ENCODE data around the gene NLRP9. TPM values are rescaled to one million over a fixed set of nuclear protein-coding genes. Genes with fewer than 3 reads are reported as not detected.

The NLRP9 gene
- polyA plus RNA-seq, 2 of the 4 experiments (the other 2 are of a cell fraction), result not detected

DNA sequence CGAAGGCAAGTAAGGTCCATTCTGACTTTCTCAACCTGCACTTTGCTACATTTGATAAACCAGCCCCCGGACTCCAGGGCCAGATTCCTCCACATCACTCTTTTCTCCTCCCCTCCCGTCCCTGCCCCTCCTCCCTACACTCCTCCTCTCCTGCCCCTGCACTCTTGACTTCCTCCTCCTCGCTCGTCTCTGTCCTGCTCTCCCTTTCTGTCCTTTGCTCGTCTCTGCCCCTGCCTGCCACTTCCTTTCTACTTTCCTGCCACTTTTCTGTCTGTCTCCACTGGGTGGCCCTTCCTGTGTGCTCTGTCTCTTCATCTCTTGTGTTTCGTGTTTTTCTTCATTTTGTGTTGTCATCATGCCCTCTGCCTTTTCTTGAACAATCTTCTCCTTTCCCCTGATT, 76.4 kb downstream of the NLRP9 start:
- FAIRE-seq, result no peak
- no peak for TF ChIP-seq CBX8 (IDR thresholded peaks at IDR 0.05)
- TF ChIP-seq KDM1A (IDR thresholded peaks at IDR 0.05; ENCODE audit: low read depth), result no peak
- no peak for TF ChIP-seq SMC3 (IDR thresholded peaks at IDR 0.05)
- no peak for TF ChIP-seq HOXA7 (CRISPR knock-in tag; IDR thresholded peaks at IDR 0.05)
- TF ChIP-seq, protein P1, sequence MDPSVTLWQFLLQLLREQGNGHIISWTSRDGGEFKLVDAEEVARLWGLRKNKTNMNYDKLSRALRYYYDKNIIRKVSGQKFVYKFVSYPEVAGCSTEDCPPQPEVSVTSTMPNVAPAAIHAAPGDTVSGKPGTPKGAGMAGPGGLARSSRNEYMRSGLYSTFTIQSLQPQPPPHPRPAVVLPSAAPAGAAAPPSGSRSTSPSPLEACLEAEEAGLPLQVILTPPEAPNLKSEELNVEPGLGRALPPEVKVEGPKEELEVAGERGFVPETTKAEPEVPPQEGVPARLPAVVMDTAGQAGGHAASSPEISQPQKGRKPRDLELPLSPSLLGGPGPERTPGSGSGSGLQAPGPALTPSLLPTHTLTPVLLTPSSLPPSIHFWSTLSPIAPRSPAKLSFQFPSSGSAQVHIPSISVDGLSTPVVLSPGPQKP (IDR thresholded peaks at IDR 0.05; ENCODE audit: low read depth, low read length), result no peak
- TF ChIP-seq, protein P2, sequence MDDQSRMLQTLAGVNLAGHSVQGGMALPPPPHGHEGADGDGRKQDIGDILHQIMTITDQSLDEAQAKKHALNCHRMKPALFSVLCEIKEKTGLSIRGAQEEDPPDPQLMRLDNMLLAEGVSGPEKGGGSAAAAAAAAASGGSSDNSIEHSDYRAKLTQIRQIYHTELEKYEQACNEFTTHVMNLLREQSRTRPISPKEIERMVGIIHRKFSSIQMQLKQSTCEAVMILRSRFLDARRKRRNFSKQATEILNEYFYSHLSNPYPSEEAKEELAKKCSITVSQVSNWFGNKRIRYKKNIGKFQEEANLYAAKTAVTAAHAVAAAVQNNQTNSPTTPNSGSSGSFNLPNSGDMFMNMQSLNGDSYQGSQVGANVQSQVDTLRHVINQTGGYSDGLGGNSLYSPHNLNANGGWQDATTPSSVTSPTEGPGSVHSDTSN (IDR thresholded peaks at IDR 0.05), result no peak
- no peak for TF ChIP-seq CEBPB (IDR thresholded peaks at IDR 0.05)
- TF ChIP-seq JUN (IDR thresholded peaks at IDR 0.05), result no peak
- TF ChIP-seq RAD21 (conservative IDR thresholded peaks at IDR 0.05 in 1 of 2, IDR thresholded peaks at IDR 0.05 in 1 of 2), result no peak
- TF ChIP-seq CBX2 (IDR thresholded peaks at IDR 0.05; ENCODE audit: borderline replicate concordance, low read depth), result no peak
- TF ChIP-seq EP300 (IDR thresholded peaks at IDR 0.05), result no peak
- TF ChIP-seq NFE2L2 (conservative IDR thresholded peaks at IDR 0.05; ENCODE audit: low read length), result no peak
- TF ChIP-seq ZNF302 (CRISPR knock-in tag; IDR thresholded peaks at IDR 0.05), result no peak

GRCh38 chr19:55660991-55661390, 77.2 kb downstream of the NLRP9 start:
- FAIRE-seq (no peak), DNase-seq (ENCODE audit: low read depth in 1 of 2, low spot score in 1 of 2) (no peak), ATAC-seq (no peak)
- ChIA-PET CTCF (interaction anchor here (1.6 kb wide), 1 partner anchor 30 kb away, joined by 8 read pairs; no protein-coding TSS in a partner anchor), POLR2A (no interaction called here)
- 83% methylated on average over 14 of the region's 16 CpGs for WGBS (ENCODE audit: missing lambda C conversion rate)
- no peak overlapping the region for H3K4me2 ChIP-seq
- H3K9me3 ChIP-seq, result no peaks in the 10 kb centered on the region
- H3K4me1 ChIP-seq, result peaks cover 40% of the 10 kb centered on the region
- TF ChIP-seq ESRRA (IDR thresholded peaks at IDR 0.05; ENCODE audit: borderline replicate concordance, low read length) (no peak), KDM5A (IDR thresholded peaks at IDR 0.05) (no peak), MAFK (IDR thresholded peaks at IDR 0.05; ENCODE audit: partially characterized antibody) (no peak)
- no peak overlapping the region for H3K27ac ChIP-seq
- H3K4me3 ChIP-seq, result no peak overlapping the region

More for the DNA sequence above, 76.4 kb downstream of the NLRP9 start:
- Histone ChIP-seq H3K9me3 (no peaks in the 10 kb centered on the region), H3K4me3 (no peak overlapping the region), H3K27ac (no peak overlapping the region), H3K4me2 (no peak overlapping the region), H3K4me1 (peaks cover 34% of the 10 kb centered on the region)
- POLR2A ChIA-PET, result no interaction called here
- CTCF ChIA-PET, result no interaction called here
- 72% methylated on average over 7 of the region's 7 CpGs for WGBS (ENCODE audit: missing lambda C conversion rate)
- ATAC-seq (0 out of 6 replicates have a peak, but pooled peaks of 1 of the 2 experiments have one; percentile 4), DNase-seq (ENCODE audit: low read depth in 1 of 2, low spot score in 1 of 2) (no peak)

- no peak for FAIRE-seq
- ChIA-PET CTCF (interaction anchor here (1.6 to 2.4 kb wide), 2 partner anchors 11 to 29 kb away, joined by 8 to 21 read pairs; no protein-coding TSS in a partner anchor), POLR2A (no interaction called here)
- no peak overlapping the region for H3K27ac ChIP-seq
- peaks cover 40% of the 10 kb centered on the region for H3K4me1 ChIP-seq
- no peak for DNase-seq (ENCODE audit: low read depth in 1 of 2, low spot score in 1 of 2)
- TF ChIP-seq RFX5 (IDR thresholded peaks at IDR 0.05) (no peak), RAD21 (conservative IDR thresholded peaks at IDR 0.05 in 1 of 2, IDR thresholded peaks at IDR 0.05 in 1 of 2) (no peak), MYC (IDR thresholded peaks at IDR 0.05; ENCODE audit: borderline replicate concordance, low read length) (no peak), MAZ (IDR thresholded peaks at IDR 0.05; ENCODE audit: borderline replicate concordance, low read depth, low read length) (no peak), ESRRA (IDR thresholded peaks at IDR 0.05; ENCODE audit: borderline replicate concordance, low read length) (no peak), RARB (CRISPR knock-in tag; IDR thresholded peaks at IDR 0.05) (no peak), NFE2L2 (conservative IDR thresholded peaks at IDR 0.05; ENCODE audit: low read length) (no peak), POLR2A (IDR thresholded peaks at IDR 0.05; ENCODE audit: low read length) (no peak)
- WGBS (ENCODE audit: missing lambda C conversion rate), result 96% methylated on average over 12 of the region's 12 CpGs
- no peak overlapping the region for H3K4me3 ChIP-seq
- H3K4me2 ChIP-seq, result no peak overlapping the region
- H3K9me3 ChIP-seq, result no peaks in the 10 kb centered on the region
- no peak for ATAC-seq
Observed at GRCh38 chr19:55660404-55660803, 77.8 kb downstream of the NLRP9 start.

All from A549 (cell line).